Liver (tissue), 3 donors: ENCODE measurements around the gene SRGAP1.

Source experiments
- CTCF ChIP-seq: fragments of 150-350 bp; IDR thresholded peaks from 2 replicates; pipeline ENCODE4 v1.5.1; 2017; ENCODE audit warnings: improper control_type of control experiment, low read depth, low read length; ENCODE audit not compliant: missing input control
- EGR1 ChIP-seq, 2 donors: IDR thresholded peaks; 2 replicates each; pipeline ENCODE4 v1.6.1; 2016 to 2018; ENCODE audit warnings: antibody characterized with exemption in 2 of 2, low read depth in 2 of 2
- MAX ChIP-seq: IDR thresholded peaks from 2 replicates; pipeline ENCODE4 v1.6.1; 2016; ENCODE audit warnings: antibody characterized with exemption
- RAD21 ChIP-seq, 2 donors: IDR thresholded peaks; 2 replicates each; pipeline ENCODE4 v1.6.1; 2016; ENCODE audit warnings: antibody characterized with exemption in 2 of 2, mild to moderate bottlenecking in 2 of 2
- TF ChIP-seq, protein P1 (sequence below): IDR thresholded peaks from 2 replicates; pipeline ENCODE4 v1.6.1; 2016; ENCODE audit warnings: antibody characterized with exemption, mild to moderate bottlenecking
- donor health status: healthy.
- donor health status: healthy.

GRCh38 chr12:64184216-64184615 lies 339.7 kb downstream of the SRGAP1 start:
- TF ChIP-seq, protein P1, sequence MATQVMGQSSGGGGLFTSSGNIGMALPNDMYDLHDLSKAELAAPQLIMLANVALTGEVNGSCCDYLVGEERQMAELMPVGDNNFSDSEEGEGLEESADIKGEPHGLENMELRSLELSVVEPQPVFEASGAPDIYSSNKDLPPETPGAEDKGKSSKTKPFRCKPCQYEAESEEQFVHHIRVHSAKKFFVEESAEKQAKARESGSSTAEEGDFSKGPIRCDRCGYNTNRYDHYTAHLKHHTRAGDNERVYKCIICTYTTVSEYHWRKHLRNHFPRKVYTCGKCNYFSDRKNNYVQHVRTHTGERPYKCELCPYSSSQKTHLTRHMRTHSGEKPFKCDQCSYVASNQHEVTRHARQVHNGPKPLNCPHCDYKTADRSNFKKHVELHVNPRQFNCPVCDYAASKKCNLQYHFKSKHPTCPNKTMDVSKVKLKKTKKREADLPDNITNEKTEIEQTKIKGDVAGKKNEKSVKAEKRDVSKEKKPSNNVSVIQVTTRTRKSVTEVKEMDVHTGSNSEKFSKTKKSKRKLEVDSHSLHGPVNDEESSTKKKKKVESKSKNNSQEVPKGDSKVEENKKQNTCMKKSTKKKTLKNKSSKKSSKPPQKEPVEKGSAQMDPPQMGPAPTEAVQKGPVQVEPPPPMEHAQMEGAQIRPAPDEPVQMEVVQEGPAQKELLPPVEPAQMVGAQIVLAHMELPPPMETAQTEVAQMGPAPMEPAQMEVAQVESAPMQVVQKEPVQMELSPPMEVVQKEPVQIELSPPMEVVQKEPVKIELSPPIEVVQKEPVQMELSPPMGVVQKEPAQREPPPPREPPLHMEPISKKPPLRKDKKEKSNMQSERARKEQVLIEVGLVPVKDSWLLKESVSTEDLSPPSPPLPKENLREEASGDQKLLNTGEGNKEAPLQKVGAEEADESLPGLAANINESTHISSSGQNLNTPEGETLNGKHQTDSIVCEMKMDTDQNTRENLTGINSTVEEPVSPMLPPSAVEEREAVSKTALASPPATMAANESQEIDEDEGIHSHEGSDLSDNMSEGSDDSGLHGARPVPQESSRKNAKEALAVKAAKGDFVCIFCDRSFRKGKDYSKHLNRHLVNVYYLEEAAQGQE = no peak
- TF ChIP-seq CTCF (no peak), EGR1 (IDR thresholded peaks at IDR 0.05; ENCODE audit: low read depth in 2 of 2) (no peak), MAX (no peak), RAD21 (IDR thresholded peaks at IDR 0.05) (no peak)
